MCF 10A (cell line): Measurements from ENCODE around the gene OBSCN. TPM values are rescaled to one million over a fixed set of nuclear protein-coding genes. Genes with fewer than 3 reads are reported as not detected.

Experiments used
- BruUV-seq: library from RNA; stranded (reverse); fragments of 400-500 nt; replicated peaks from 2 replicates; lab custom pipeline; 2021; lab: Mats Ljungman, UMichigan
- CTCF ChIA-PET: fragments of 300-600 bp; sonication (Branson Sonifier 250); formaldehyde crosslinking; extraction: SDS; loops from one replicate; lab custom pipeline; 2021; ENCODE audit warnings: antibody characterized with exemption, inconsistent platforms; lab: Yijun Ruan, JAX
- POLR2A ChIA-PET: fragments of 300-600, 350-650 bp; sonication (Branson Sonifier 250); formaldehyde crosslinking; extraction: SDS; loops from one replicate; lab custom pipeline; 2020; ENCODE audit warnings: antibody characterized with exemption, inconsistent platforms; lab: Yijun Ruan, JAX
- DNase-seq: peaks from one replicate; pipeline ENCODE4 v3.0.0-alpha.2; 2018; ENCODE audit not compliant: unreplicated experiment
- H3K27ac Mint-ChIP-seq: one replicate; pipeline ENCODE4 v1.8.0; 2022; ENCODE audit warnings: mild to moderate bottlenecking, low read depth, mixed read lengths; ENCODE audit not compliant: unreplicated experiment
- H3K27me3 Mint-ChIP-seq: one replicate; pipeline ENCODE4 v1.8.0; 2022; ENCODE audit warnings: mixed read lengths; ENCODE audit not compliant: insufficient read depth, unreplicated experiment
- H3K36me3 Mint-ChIP-seq: one replicate; pipeline ENCODE4 v1.8.0; 2022; ENCODE audit warnings: mild to moderate bottlenecking, moderate library complexity, mixed read lengths; ENCODE audit not compliant: insufficient read depth, unreplicated experiment
- H3K4me1 Mint-ChIP-seq: one replicate; pipeline ENCODE4 v1.8.0; 2022; ENCODE audit warnings: mixed read lengths; ENCODE audit not compliant: insufficient read depth, unreplicated experiment
- H3K4me3 Mint-ChIP-seq: one replicate; pipeline ENCODE4 v1.8.0; 2022; ENCODE audit warnings: mild to moderate bottlenecking, moderate library complexity, mixed read lengths; ENCODE audit not compliant: unreplicated experiment
- H3K9me3 Mint-ChIP-seq: one replicate; pipeline ENCODE4 v1.8.0; 2022; ENCODE audit warnings: mixed read lengths; ENCODE audit not compliant: unreplicated experiment
- CTCF ChIP-seq: fragments of 200-600 bp; IDR thresholded peaks from one replicate; pipeline ENCODE4 v1.8.0; 2022; ENCODE audit warnings: antibody characterized with exemption, mild to moderate bottlenecking; ENCODE audit not compliant: unreplicated experiment
- intact Hi-C: fragments of 100-400 bp; cut with micrococcal nuclease; formaldehyde crosslinking; loops from 2 replicates; pipeline ENCODE4 v1.14.1; 2022
- total RNA-seq: library from RNA; stranded (reverse); gene quantifications from 2 replicates; pipeline ENCODE4 v1.2.3, GENCODE V29; 2022

The OBSCN gene
- total RNA-seq, 1 experiment from 2014 or later: 22.6 TPM

- DNase-seq: no peak
- no peak for TF ChIP-seq CTCF
- CTCF ChIA-PET: interaction anchor here (0.6 to 1.5 kb wide), 3 partner anchors 44 to 285 kb away, joined by 3 to 6 read pairs (median 3); no protein-coding TSS in a partner anchor
- H3K27ac Mint-ChIP-seq: no peak overlapping the region
- intact Hi-C loops: no loop called here
- H3K27me3 Mint-ChIP-seq: no peaks in the 10 kb centered on the region
- peaks cover 4% of the 10 kb centered on the region for H3K36me3 Mint-ChIP-seq
- peaks cover 15% of the 10 kb centered on the region for H3K9me3 Mint-ChIP-seq
- no TSS peak for BruUV-seq
- POLR2A ChIA-PET: interaction anchor here (0.9 to 2.7 kb wide), 3 partner anchors 11 to 30 kb away, joined by 3 to 7 read pairs (median 6); no protein-coding TSS in a partner anchor
- H3K4me3 Mint-ChIP-seq: no peak overlapping the region
- no peaks in the 10 kb centered on the region for H3K4me1 Mint-ChIP-seq
Measured at GRCh38 chr1:228258486-228258885, 50.6 kb downstream of the OBSCN start.

GRCh38 chr1:228259368-228259894 lies 51.6 kb downstream of the OBSCN start:
- Mint-ChIP-seq H3K4me3 (no peak overlapping the region), H3K27ac (no peak overlapping the region), H3K27me3 (no peaks in the 10 kb centered on the region), H3K4me1 (no peaks in the 10 kb centered on the region), H3K36me3 (peaks cover 4% of the 10 kb centered on the region), H3K9me3 (peaks cover 10% of the 10 kb centered on the region)
- ChIA-PET CTCF (interaction anchor here (0.7 to 1.1 kb wide), 3 partner anchors 10 to 93 kb away, joined by 3 read pairs; partner anchors contain the start of gene IBA57), POLR2A (interaction anchor here (2.1 to 2.7 kb wide), 2 partner anchors 14 to 31 kb away, joined by 6 to 7 read pairs; no protein-coding TSS in a partner anchor)
- TF ChIP-seq CTCF: no peak
- intact Hi-C loops: no loop called here
- DNase-seq: no peak
- no TSS peak for BruUV-seq

- no peaks in the 10 kb centered on the region for H3K4me1 Mint-ChIP-seq
- H3K27ac Mint-ChIP-seq: no peak overlapping the region
- peak; percentile 56 for DNase-seq
- H3K9me3 Mint-ChIP-seq: peaks cover 8% of the 10 kb centered on the region
- TF ChIP-seq CTCF: peak; percentile 40
- no peaks in the 10 kb centered on the region for H3K27me3 Mint-ChIP-seq
- intact Hi-C loops: loop anchor here (1.0 kb wide), 2 partner anchors 47 to 129 kb away; no protein-coding TSS in a partner anchor
- ChIA-PET CTCF (interaction anchor here (0.7 to 1.1 kb wide), 3 partner anchors 11 to 94 kb away, joined by 3 read pairs; partner anchors contain the start of gene IBA57), POLR2A (interaction anchor here (2.7 kb wide), 1 partner anchor 15 kb away, joined by 7 read pairs; no protein-coding TSS in a partner anchor)
- BruUV-seq: no TSS peak
- H3K4me3 Mint-ChIP-seq: no peak overlapping the region
- peaks cover 4% of the 10 kb centered on the region for H3K36me3 Mint-ChIP-seq
Measured at GRCh38 chr1:228259951-228260350, 52.1 kb downstream of the OBSCN start.

- no peak for TF ChIP-seq CTCF
- ChIA-PET POLR2A (interaction anchor here (0.7 to 2.6 kb wide), 3 partner anchors 12 to 122 kb away, joined by 4 to 7 read pairs (median 4); no protein-coding TSS in a partner anchor), CTCF (interaction anchor here (0.9 kb wide), 1 partner anchor 25 kb away, joined by 3 read pairs; no protein-coding TSS in a partner anchor)
- intact Hi-C loops: no loop called here
- H3K36me3 Mint-ChIP-seq: no peaks in the 10 kb centered on the region
- no peak for DNase-seq
- H3K27ac Mint-ChIP-seq: no peak overlapping the region
- H3K4me1 Mint-ChIP-seq: no peaks in the 10 kb centered on the region
- BruUV-seq: no TSS peak
- H3K4me3 Mint-ChIP-seq: no peak overlapping the region
- H3K9me3 Mint-ChIP-seq: no peaks in the 10 kb centered on the region
- no peaks in the 10 kb centered on the region for H3K27me3 Mint-ChIP-seq
Measured at GRCh38 chr1:228261706-228262105, 53.9 kb downstream of the OBSCN start.
